OCI-LY7 (cell line): ENCODE results near the gene HOXA10. TPM values are rescaled to one million over a fixed set of nuclear protein-coding genes. Genes with fewer than 3 reads are reported as not detected.

Source experiments
- BruUV-seq: library from RNA; stranded (reverse); fragments of 400-500 nt; replicated peaks from 2 replicates; lab custom pipeline; 2021; lab: Mats Ljungman, UMichigan
- CTCF ChIA-PET: fragments of 300-600 bp; sonication (Branson Sonifier 250); formaldehyde crosslinking; loops from one replicate; lab custom pipeline; 2022; ENCODE audit warnings: antibody characterized with exemption; ENCODE audit not compliant: unreplicated experiment; lab: Charles Lee
- POLR2A ChIA-PET: fragments of 300-600 bp; sonication (Branson Sonifier 250); formaldehyde crosslinking; loops from one replicate; lab custom pipeline; 2022; ENCODE audit warnings: antibody characterized with exemption; lab: Charles Lee
- DNase-seq: peaks from one replicate; pipeline ENCODE4 v3.0.0-alpha.2; 2015; ENCODE audit warnings: low spot score
- H2AFZ ChIP-seq: fragments of 200-600 bp; sonication (generic), shearing (Covaris generic); 2 replicates; pipeline ENCODE4 v1.6.1; 2014; ENCODE audit warnings: mild to moderate bottlenecking, antibody characterized with exemption, low read length, moderate library complexity
- H3K27ac ChIP-seq: fragments of 200-600 bp; sonication (generic); 2 replicates; pipeline ENCODE4 v1.5.1; 2014; ENCODE audit warnings: mixed run types, low read depth, mild to moderate bottlenecking, moderate library complexity, low read length, inconsistent platforms; ENCODE audit not compliant: poor library complexity, severe bottlenecking
- H3K36me3 ChIP-seq: fragments of 200-600 bp; sonication (generic); 2 replicates; pipeline ENCODE4 v1.6.1; 2014; ENCODE audit warnings: mild to moderate bottlenecking, antibody characterized with exemption, low read length, moderate library complexity, mixed read lengths; ENCODE audit not compliant: insufficient read depth
- H3K4me1 ChIP-seq: fragments of 200-600 bp; sonication (generic); 2 replicates; pipeline ENCODE4 v1.5.1; 2014; ENCODE audit warnings: mild to moderate bottlenecking, low read length; ENCODE audit not compliant: insufficient read depth, poor library complexity, severe bottlenecking
- H3K4me2 ChIP-seq: fragments of 200-600 bp; sonication (generic); 2 replicates; pipeline ENCODE4 v1.6.1; 2014; ENCODE audit warnings: mild to moderate bottlenecking, low read length
- H3K4me3 ChIP-seq: fragments of 200-600 bp; sonication (generic); 2 replicates; pipeline ENCODE4 v1.5.1; 2014; ENCODE audit warnings: mild to moderate bottlenecking, low read depth, low read length; ENCODE audit not compliant: poor library complexity, severe bottlenecking
- H3K79me2 ChIP-seq: fragments of 200-600 bp; sonication (generic); 2 replicates; pipeline ENCODE4 v1.6.1; 2016; ENCODE audit warnings: low read depth, mild to moderate bottlenecking, low read length, moderate library complexity, mixed read lengths; ENCODE audit not compliant: insufficient read depth
- H3K9me2 ChIP-seq: fragments of 200-600 bp; sonication (generic); 2 replicates; pipeline ENCODE4 v1.6.1; 2016; ENCODE audit warnings: mild to moderate bottlenecking, low read length, mixed read lengths; ENCODE audit not compliant: insufficient read depth
- H3K9me3 ChIP-seq: fragments of 200-600 bp; sonication (generic); 2 replicates; pipeline ENCODE4 v1.6.1; 2014; ENCODE audit warnings: mild to moderate bottlenecking, mixed run types, low read length, mixed read lengths
- H4K20me1 ChIP-seq: fragments of 200-600 bp; sonication (generic); 2 replicates; pipeline ENCODE4 v1.6.1; 2014; ENCODE audit warnings: mild to moderate bottlenecking, antibody characterized with exemption, low read length, moderate library complexity, mixed read lengths; ENCODE audit not compliant: insufficient read depth
- EZH2phosphoT487 ChIP-seq: fragments of 200-600 bp; sonication (generic); IDR thresholded peaks from 2 replicates; pipeline ENCODE4 v1.6.1; 2018; ENCODE audit warnings: low read depth, borderline replicate concordance, mild to moderate bottlenecking, mixed run types, antibody characterized with exemption, low read length, moderate library complexity, mixed read lengths
- intact Hi-C: fragments of 100-400 bp; cut with micrococcal nuclease; formaldehyde crosslinking; loops from one replicate; pipeline ENCODE4 v1.10.0; 2022; ENCODE audit not compliant: unreplicated experiment
- total RNA-seq, 2 experiments: library from RNA; depleted of rRNA in 1 of 2; stranded (reverse); fragments of >200 nt in 1 of 2; shearing (Covaris generic) in 1 of 2; gene quantifications; 2 replicates each; pipeline ENCODE4 v1.2.3, GENCODE V29; 2014 to 2022
- TF ChIP-seq, protein P1 (sequence below): fragments of 200-600 bp; sonication (generic); conservative IDR thresholded peaks from 2 replicates; pipeline ENCODE4 v1.5.1; 2014; ENCODE audit warnings: mild to moderate bottlenecking, antibody characterized with exemption, low read length, moderate library complexity, mixed read lengths

HOXA10 gene
- total RNA-seq, 2 experiments from 2014 or later, result not detected

DNA sequence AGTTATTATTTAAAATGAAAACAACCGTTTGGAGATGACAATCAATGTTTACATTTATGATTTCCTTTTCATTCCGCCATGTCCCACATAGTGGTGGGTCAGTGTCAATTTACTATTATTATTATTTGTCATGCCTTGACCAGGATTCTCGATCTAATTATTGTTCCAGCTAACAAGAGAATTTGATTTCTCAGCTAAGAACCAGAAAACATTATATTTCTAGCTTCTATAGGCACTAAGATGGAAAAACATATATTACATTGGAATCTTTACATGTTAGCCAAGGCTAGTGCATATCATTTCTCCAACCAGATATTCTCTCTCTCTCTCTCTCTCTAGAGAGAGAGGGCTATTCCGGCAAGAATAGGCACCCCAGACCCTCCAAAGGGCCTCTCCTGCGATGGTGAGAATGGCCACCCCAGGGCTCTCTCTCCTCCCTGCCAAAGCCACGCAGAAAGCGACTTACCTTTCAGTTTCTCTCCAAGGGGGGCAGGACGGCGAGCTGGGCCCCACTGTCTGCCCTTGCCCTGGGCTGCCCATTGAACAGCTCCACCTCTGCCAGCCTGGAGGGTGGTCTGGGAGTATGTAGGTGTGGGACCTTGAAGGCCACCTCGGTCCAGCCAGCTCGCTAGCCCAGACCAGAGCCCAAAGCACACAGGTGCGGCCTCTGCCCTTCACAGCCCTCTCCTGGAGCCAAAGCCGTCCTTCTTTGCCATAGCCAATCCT, 24.1 kb downstream of the HOXA10 start:
- POLR2A ChIA-PET, result interaction anchor here (0.7 to 2.2 kb wide), 8 partner anchors 13 to 462 kb away, joined by 3 to 5 read pairs (median 4); partner anchors contain the start of genes HOXA1 and HOXA4
- peak overlapping the region; percentile 75 for H3K4me3 ChIP-seq
- TF ChIP-seq, protein P1, sequence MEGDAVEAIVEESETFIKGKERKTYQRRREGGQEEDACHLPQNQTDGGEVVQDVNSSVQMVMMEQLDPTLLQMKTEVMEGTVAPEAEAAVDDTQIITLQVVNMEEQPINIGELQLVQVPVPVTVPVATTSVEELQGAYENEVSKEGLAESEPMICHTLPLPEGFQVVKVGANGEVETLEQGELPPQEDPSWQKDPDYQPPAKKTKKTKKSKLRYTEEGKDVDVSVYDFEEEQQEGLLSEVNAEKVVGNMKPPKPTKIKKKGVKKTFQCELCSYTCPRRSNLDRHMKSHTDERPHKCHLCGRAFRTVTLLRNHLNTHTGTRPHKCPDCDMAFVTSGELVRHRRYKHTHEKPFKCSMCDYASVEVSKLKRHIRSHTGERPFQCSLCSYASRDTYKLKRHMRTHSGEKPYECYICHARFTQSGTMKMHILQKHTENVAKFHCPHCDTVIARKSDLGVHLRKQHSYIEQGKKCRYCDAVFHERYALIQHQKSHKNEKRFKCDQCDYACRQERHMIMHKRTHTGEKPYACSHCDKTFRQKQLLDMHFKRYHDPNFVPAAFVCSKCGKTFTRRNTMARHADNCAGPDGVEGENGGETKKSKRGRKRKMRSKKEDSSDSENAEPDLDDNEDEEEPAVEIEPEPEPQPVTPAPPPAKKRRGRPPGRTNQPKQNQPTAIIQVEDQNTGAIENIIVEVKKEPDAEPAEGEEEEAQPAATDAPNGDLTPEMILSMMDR, result no peak
- no peak for TF ChIP-seq EZH2phosphoT487
- H3K27ac ChIP-seq, result no peak overlapping the region
- no peaks in the 10 kb centered on the region for H3K9me3 ChIP-seq
- DNase-seq, result peak; percentile 24
- no TSS peak for BruUV-seq
- intact Hi-C loops, result loop anchor here (2.0 to 10.0 kb wide), 3 partner anchors 53 to 1255 kb away; no protein-coding TSS in a partner anchor
- H3K36me3 ChIP-seq, result no peaks in the 10 kb centered on the region
- no peaks in the 10 kb centered on the region for H4K20me1 ChIP-seq
- H3K9me2 ChIP-seq, result no peaks in the 10 kb centered on the region
- H3K4me2 ChIP-seq, result peak overlapping the region; percentile 94
- peak overlapping the region; percentile 95 for H2AFZ ChIP-seq
- peaks cover 8% of the 10 kb centered on the region; the same call in 1 of the 2 replicates for H3K79me2 ChIP-seq
- H3K4me1 ChIP-seq, result peaks cover 40% of the 10 kb centered on the region
- CTCF ChIA-PET, result interaction anchor here (1.4 kb wide), 1 partner anchor 19 kb away, joined by 5 read pairs; the partner anchor contains the start of gene HOXA4

DNA sequence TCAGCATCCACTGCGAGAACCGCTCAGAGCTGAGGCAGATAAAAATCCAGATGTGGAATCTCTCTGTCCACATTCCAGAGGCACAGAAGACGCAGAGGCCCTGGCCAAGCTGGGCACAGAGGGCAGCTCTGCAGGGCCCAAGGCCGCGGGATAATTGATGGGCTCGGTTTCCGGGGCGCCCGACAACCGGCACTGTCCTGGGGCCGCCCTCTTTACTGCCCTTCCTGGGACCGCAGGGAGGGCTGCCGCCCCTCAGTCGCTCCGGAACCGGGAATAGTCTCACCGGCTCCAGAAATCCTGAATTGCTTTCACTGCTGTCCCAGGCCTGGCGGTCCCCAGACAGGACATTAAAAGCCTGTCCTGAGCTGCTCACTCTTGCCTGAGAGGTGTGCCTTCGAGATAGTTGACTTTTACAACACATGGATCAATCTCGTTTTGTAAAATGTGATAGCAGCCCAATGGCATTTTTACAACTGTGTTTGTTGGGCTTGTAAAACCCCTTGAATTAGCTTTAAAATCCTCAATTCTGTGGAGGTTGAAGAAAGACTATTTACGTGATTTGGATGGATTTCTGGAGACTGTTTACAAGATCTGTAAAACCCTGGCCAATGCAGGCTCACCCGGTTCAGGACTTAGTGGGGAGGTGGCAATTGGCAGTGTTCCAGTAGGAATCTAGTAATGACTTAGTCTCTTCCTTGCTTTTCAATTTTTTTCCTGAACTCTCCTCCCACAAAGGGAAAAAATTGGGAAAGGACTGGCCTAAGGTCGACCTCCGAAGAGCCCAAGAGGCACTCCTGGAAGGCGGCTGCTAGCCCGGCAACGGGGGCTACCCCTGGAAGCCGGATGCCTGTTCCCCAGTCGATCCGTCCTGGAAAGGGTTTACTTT, 25.1 kb downstream of the HOXA10 start:
- Histone ChIP-seq H3K36me3 (peaks cover 7% of the 10 kb centered on the region), H3K9me3 (no peaks in the 10 kb centered on the region), H3K79me2 (peaks cover 8% of the 10 kb centered on the region; the same call in 1 of the 2 replicates), H4K20me1 (no peaks in the 10 kb centered on the region), H3K4me3 (peak overlapping the region; percentile 75), H2AFZ (no peak overlapping the region), H3K4me2 (peak overlapping the region; percentile 94), H3K27ac (no peak overlapping the region), H3K4me1 (peaks cover 36% of the 10 kb centered on the region), H3K9me2 (no peaks in the 10 kb centered on the region)
- TF ChIP-seq EZH2phosphoT487, result no peak
- TF ChIP-seq, protein P1, result no peak
- no TSS peak for BruUV-seq
- ChIA-PET POLR2A (interaction anchor here (0.8 to 2.2 kb wide), 5 partner anchors 14 to 283 kb away, joined by 3 to 5 read pairs (median 4); partner anchors contain the start of gene HOXA1), CTCF (interaction anchor here (0.6 kb wide), 1 partner anchor 784 kb away, joined by 3 read pairs; no protein-coding TSS in a partner anchor)
- no peak for DNase-seq
- intact Hi-C loops, result no loop called here
